GM12892 (cell line): ENCODE measurements around the gene ZSCAN4.

Experiments
- POLR2A ChIP-seq: IDR thresholded peaks from 2 replicates; pipeline ENCODE4 v1.6.1; 2011; ENCODE audit warnings: low read depth, low read length, control low read depth
- POLR2AphosphoS5 ChIP-seq: IDR thresholded peaks from 2 replicates; pipeline ENCODE4 v1.6.1; 2011; ENCODE audit warnings: low read depth, low read length, control low read depth
- TAF1 ChIP-seq: IDR thresholded peaks from 2 replicates; pipeline ENCODE4 v1.6.1; 2011; ENCODE audit warnings: low read depth, mild to moderate bottlenecking, control low read depth, low read length, borderline replicate concordance

- TF ChIP-seq POLR2A, result no peak
- TF ChIP-seq TAF1, result no peak
- no peak for TF ChIP-seq POLR2AphosphoS5
Measured at GRCh38 chr19:57688011-57688763, 19.5 kb downstream of the ZSCAN4 start.
